ENCODE results near the gene VIPR2. TPM values are rescaled to one million over a fixed set of nuclear protein-coding genes. Genes with fewer than 3 reads are reported as not detected.
A peak's percentile ranks its signal among the peaks of the same experiment; 100 is the strongest.
"Not testable (repeated sequence)": the region's sequence is repeated elsewhere in the genome, so short reads cannot be mapped to it uniquely, and the experiment has no call there.

The VIPR2 gene
- total RNA-seq, 1 donor from 2014 or later: 0.07 TPM

- DNase-seq (ENCODE audit: low spot score): no peak
- no peaks in the 10 kb centered on the region for H3K36me3 Mint-ChIP-seq (ENCODE audit: low read depth)
- TF ChIP-seq CTCF (IDR thresholded peaks at IDR 0.05): no peak
- H3K9me3 Mint-ChIP-seq (ENCODE audit: low read depth): no peaks in the 10 kb centered on the region
- no peak overlapping the region for H3K27ac Mint-ChIP-seq (ENCODE audit: unreplicated experiment)
- no peak overlapping the region for H3K4me3 Mint-ChIP-seq (ENCODE audit: unreplicated experiment)
- peaks cover 14% of the 10 kb centered on the region for H3K27me3 Mint-ChIP-seq (ENCODE audit: low read depth)
- no peaks in the 10 kb centered on the region for H3K4me1 Mint-ChIP-seq (ENCODE audit: low read depth)
Measured at GRCh38 chr7:159000070-159000469, 144.6 kb downstream of the VIPR2 start.

DNA sequence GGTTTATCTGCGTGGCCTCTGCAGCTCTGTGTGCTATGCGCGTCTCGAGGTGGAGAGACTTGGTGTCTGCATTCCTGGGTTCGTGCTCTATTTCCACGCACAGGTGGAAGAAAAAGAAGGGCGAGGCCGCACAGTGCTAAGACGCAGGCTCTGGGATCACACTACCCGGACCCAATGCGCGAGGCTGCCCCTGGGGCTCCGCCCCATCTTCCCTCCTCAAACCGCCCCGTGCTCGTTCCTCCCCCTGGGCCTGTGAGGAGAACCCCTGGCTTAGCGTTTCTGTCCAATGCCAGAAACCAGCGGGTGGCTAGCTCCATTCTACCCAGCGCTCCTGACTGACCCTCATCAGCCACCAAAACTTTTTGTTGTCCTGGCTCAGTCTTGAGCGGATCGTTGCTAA lies 145.2 kb downstream of the VIPR2 start:
- no peak overlapping the region for H3K27ac Mint-ChIP-seq (ENCODE audit: unreplicated experiment)
- DNase-seq (ENCODE audit: low spot score): no peak
- no peak for TF ChIP-seq CTCF (IDR thresholded peaks at IDR 0.05)
- peaks cover 4% of the 10 kb centered on the region for H3K9me3 Mint-ChIP-seq (ENCODE audit: low read depth)
- H3K4me3 Mint-ChIP-seq (ENCODE audit: unreplicated experiment): no peak overlapping the region
- no peaks in the 10 kb centered on the region for H3K36me3 Mint-ChIP-seq (ENCODE audit: low read depth)
- peaks cover 18% of the 10 kb centered on the region for H3K27me3 Mint-ChIP-seq (ENCODE audit: low read depth)
- no peaks in the 10 kb centered on the region for H3K4me1 Mint-ChIP-seq (ENCODE audit: low read depth)

DNA sequence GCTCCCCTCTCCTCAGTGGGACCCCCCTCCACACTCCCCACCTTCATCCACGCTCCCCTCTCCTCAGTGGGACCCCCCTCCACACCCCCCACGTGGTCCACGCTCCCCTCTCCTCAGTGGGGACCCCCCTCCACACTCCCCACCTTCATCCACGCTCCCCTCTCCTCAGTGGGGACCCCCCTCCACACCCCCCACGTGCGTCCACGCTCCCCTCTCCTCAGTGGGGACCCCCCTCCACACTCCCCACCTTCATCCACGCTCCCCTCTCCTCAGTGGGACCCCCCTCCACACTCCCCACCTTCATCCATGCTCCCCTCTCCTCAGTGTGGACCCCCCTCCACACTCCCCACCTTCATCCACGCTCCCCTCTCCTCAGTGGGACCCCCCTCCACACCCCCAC lies 146.4 kb downstream of the VIPR2 start:
- peaks cover 25% of the 10 kb centered on the region for H3K27me3 Mint-ChIP-seq (ENCODE audit: low read depth)
- H3K9me3 Mint-ChIP-seq (ENCODE audit: low read depth); H3K4me3 Mint-ChIP-seq (ENCODE audit: unreplicated experiment); H3K4me1 Mint-ChIP-seq (ENCODE audit: low read depth); H3K27ac Mint-ChIP-seq (ENCODE audit: unreplicated experiment); DNase-seq (ENCODE audit: low spot score); H3K36me3 Mint-ChIP-seq (ENCODE audit: low read depth): not testable (repeated sequence)

DNA sequence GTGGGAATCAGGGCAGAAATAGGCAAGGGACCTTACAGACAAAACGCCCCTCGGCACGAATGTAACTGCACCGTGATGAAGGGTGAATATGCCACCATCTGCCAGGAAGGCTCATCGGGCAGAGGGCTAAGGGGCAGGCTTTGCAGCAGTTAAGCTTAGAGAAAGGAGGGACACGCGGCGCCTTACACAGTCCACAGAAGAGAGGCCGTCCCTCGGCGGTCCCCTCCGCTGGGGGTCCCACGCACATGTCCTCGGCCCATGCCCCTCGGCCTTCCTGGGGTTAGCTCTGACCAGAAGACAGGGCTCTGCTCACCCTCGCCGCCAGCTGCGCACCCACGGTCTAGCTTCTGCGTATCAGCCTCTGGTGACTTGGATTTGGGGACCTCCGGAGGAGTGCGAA lies 147.2 kb downstream of the VIPR2 start:
- Mint-ChIP-seq H3K4me1 (ENCODE audit: low read depth) (no peaks in the 10 kb centered on the region), H3K27ac (ENCODE audit: unreplicated experiment) (no peak overlapping the region), H3K27me3 (ENCODE audit: low read depth) (peaks cover 31% of the 10 kb centered on the region), H3K9me3 (ENCODE audit: low read depth) (peaks cover 9% of the 10 kb centered on the region), H3K36me3 (ENCODE audit: low read depth) (no peaks in the 10 kb centered on the region), H3K4me3 (ENCODE audit: unreplicated experiment) (peak overlapping the region; percentile 25)
- no peak for TF ChIP-seq CTCF (IDR thresholded peaks at IDR 0.05)
- no peak for DNase-seq (ENCODE audit: low spot score)

DNA sequence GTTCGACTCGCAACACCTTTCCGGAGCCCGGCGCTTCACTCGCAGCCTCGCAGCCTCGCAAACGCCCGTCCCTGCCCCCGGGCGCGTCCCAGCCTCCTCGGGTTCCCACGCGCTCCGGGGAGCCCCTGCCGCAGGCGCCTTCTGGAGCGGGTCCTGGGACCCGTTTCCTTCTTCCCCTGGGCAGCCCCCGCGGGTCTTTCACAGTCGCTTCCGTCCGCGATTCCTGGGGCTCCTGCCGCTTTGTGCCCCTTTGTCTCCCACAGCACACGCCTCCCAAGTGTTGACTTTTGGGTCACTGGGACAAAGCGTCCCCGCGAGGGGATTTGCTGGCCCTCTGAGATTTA lies 147.6 kb downstream of the VIPR2 start:
- Mint-ChIP-seq H3K9me3 (ENCODE audit: low read depth) (peaks cover 9% of the 10 kb centered on the region), H3K27me3 (ENCODE audit: low read depth) (peaks cover 35% of the 10 kb centered on the region)

More for the DNA sequence above, 147.6 kb downstream of the VIPR2 start:
- Mint-ChIP-seq H3K27ac (ENCODE audit: unreplicated experiment) (no peak overlapping the region), H3K36me3 (ENCODE audit: low read depth) (no peaks in the 10 kb centered on the region), H3K4me1 (ENCODE audit: low read depth) (no peaks in the 10 kb centered on the region), H3K4me3 (ENCODE audit: unreplicated experiment) (peak overlapping the region; percentile 25)
- no peak for DNase-seq (ENCODE audit: low spot score)
- TF ChIP-seq CTCF (IDR thresholded peaks at IDR 0.05): no peak

All from chondrocyte (in vitro differentiated cells).